Fibroblast of the conjunctiva (primary cell): ENCODE data around the gene GREB1.
"Not testable (repeated sequence)": the region's sequence is repeated elsewhere in the genome, so short reads cannot be mapped to it uniquely, and the experiment has no call there.

Experiments
- DNase-seq: peaks from one replicate; pipeline ENCODE4 v3.0.0-alpha.2; 2010; ENCODE audit warnings: low read depth

The GREB1 gene

DNA sequence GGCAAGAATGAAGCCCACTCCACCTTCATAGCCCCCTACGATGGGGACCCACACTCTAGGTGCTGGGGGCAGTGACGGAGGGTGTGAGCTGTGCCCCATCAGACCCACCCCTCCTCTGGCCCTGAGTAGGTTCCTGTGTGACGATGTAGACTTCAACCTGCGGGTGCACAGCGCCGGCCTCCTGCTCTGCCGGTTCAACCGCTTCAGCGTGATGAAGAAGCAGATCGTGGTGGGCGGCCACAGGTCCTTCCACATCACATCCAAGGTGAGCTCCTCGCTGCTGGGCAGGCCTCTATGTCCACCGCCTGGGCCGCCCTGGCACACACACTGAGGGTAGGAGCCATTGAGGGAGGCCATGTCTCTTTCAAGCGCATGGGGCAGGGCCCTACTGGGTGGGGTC, 101.3 kb downstream of the GREB1 start:
- DNase-seq: no peak

DNA sequence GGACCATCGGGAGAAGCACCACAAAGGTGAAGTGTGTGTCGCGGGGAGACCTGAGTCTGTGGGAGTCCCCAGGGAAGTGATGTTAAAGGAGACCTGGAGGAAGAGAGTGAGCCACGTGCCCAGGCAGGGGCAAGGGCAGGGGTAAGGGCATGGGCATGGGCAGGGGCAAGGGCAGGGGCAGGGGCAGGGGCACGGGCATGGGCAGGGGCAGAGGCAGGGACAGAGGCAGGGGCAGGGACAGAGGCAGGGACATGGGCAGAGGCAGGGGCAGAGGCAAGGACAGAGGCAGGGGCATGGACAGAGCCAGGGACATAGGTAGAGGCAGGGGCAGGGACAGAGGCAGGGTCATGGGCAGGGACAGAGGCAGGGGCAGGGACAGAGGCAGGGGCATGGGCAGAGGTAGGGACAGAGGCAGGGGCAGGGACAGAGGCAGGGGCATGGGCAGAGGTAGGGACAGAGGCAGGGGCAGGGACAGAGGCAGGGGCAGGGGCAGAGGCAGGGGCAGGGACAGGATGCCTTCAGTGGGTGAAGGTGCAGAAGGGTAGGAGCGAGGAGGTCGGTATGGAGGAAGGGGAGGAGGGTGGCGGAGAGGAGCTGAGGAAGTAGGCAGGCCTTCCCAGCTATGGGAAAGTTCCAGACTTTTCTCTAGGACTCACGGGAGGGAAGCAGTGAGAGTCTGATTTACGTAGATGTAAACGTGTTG, 102.9 kb downstream of the GREB1 start:
- no peak for DNase-seq

DNA sequence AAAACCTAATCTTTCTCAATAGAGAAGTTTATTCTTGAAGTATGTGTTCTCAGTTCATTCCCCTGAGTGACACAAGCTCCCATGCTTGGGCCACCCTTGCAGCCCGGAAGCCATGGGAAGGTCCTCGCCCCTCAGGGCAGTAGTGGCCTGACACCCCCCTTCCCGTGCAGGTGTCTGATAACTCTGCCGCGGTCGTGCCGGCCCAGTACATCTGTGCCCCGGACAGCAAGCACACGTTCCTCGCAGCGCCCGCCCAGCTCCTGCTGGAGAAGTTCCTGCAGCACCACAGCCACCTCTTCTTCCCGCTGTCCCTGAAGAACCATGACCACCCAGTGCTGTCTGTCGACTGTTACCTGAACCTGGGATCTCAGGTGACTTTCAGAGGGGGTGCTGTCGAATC, 103.7 kb downstream of the GREB1 start:
- no peak for DNase-seq

DNA sequence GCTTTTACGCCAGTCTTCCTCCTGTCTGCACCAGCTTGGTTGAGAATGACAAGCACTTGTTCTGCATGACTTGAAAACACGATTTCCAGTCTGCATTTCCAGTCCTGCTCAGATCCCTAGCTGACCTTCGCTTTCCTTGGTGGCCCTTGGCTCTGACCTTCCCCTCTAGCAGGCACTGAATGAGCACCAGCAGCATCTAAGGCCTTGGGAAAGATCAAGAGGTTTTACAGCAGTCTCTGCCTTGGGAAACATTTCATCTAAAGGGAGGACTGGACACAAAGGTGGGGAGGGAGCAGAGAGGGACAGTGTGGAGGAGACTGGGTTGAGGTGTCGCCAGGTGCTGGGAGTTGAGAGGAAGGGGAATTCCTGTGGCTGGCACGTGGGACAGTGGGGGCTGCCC, 105.7 kb downstream of the GREB1 start:
- no peak for DNase-seq

DNA sequence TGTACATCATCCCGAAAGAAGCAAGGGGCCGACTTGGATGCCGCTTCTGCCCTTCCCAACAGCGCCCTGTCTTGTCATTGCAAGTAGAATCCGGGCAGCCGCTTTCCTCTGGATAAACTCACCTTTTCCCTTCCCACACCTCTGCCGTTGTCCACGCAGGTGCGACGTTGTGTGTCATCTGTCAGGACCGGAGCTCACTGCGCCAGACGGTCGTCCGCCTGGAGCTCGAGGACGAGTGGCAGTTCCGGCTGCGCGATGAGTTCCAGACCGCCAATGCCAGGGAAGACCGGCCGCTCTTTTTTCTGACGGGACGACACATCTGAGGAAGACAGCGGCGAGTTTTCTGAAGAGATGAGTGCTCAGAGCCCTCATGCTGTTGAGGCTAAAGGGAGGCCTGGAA, 106.3 kb downstream of the GREB1 start:
- no peak for DNase-seq

DNA sequence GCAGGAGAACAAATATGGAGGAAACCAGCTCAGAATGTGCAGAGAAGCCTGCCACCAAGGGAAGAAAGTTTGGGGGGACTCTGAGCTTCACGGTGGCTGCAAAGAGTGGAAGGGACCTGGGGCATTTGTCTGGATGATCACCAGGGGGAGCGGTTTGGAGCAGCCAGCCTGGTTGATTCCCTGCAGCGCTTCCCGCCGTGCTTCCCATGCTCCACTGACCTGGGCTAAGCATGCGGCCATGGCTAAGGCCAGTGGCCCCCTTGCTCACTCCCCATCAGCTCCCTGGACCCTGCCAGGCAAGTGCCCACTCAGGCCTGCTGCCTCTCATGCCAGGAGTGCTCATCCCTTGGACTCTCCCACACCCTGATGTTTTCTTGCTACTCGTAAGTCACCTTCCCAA, 109.1 kb downstream of the GREB1 start:
- DNase-seq: no peak

DNA sequence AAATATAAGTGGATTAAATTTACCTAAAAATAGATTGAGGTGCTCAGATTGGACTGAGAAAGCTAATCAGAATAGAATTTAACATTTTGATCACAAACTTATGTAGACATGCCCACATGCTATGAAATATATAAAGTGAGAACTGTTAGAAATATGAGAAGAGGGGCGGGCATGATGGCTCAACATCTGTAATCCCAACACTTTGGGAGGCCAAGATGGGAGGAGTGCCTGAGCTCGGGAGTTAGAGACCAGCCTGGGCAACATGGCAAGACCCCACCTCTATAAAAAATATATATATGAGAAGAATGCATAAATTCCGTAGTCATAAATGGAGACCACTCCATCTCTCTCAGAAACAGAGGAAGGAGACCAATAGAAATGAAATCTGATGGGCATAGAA, 110.4 kb downstream of the GREB1 start:
- no peak for DNase-seq

DNA sequence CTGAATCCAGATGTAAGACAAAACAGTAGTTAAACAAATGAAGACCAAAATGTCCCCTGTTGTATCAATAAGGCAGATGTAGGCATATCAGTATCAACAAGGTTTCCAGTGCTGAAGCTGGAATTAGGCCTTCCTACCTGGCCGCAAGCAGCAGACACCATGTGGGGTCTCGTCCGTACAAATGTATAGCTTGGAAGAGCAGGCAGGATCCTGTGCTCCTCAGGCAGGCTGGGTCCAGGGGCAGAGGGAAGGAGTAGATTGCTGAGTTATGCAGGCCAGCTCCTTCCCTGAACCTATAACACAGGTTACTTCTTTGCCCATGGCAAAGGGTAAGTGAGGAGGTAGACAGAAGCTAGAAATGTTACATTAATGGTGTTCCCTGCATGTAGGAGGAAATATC, 112.7 kb downstream of the GREB1 start:
- no peak for DNase-seq

DNA sequence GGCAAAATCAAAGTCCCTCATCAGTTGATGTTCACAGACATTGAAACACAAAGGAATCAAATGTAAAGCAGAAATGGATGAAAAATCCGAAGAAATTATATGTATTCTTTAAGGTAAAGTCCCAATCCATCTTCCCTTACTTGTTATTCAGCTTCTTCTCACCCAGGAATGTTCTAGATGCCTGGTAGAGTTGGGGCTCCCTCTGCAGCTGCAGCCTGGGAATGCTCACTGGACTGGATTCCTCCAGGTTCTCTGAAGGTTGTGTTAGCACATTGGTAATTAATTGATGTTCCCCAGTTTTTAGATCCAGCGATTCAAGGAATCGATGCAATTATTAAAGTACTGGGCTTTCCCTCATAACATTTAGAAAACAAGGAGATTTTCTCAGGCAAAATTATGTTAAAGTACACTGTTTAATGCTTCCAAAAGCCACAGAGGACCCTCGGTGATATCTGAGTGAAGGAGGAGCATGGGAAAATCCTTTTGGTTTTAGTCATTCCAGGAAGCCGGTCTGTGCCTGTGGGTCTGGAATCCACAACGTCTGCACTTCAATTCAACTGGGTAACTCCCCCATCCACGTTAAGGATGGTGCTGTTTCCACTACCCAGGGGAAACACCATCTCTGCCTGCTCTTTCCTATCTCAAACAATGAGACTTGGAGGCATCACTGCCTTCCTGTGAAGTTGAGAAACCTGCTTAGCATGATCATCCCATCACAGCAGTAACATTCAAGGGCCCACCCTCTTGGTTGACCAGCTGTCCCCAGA, 114.2 kb downstream of the GREB1 start:
- no peak for DNase-seq

DNA sequence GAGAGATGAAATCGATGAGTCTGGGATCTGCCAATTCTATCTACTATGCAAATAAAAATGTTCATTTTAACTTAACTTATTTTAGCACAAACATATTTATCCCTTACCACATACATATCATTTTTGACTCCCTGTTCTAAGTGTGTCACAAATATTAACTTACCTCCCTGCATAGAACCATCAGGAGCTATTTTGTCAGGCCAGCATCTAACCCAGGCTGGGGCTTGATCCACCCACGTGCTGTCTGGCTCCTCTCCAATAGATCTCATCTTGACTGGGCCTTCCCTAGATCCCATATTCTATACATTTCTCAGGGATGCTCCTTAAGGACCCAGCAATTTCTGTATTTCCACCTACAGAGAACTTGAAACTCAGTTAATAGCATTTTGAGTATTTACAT, 115.2 kb downstream of the GREB1 start:
- DNase-seq: no peak

DNA sequence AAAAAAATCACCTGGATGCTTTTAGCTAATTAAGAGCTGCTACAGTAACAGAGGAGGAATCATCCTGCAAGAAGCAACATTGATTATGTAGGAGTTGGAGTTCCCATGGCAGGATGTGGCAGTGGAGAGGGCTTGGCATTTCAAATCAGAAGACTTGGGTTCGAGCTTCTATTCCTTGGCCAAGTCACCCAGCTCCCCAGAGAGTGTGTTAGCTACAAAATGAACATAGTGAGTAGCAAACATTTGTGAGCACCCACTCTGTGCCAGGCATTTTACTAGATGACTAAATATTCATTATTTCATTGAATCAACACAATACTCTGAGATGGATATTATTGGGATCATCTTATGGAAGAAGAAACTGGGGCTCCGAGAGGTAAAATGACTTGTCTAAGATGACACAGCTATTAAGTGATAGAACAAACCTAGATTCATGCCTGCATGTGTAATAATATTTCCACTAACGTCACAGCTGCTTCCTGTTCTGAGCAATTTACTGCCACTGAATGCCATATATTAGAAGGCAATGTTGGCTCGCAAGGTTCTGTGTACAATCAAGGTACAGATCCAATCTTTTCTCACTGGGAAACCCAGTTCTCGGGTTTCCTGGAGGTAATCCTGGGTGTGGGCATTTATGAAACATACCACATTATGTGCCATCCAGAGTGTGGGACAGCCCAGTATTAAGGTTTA, 118.2 kb downstream of the GREB1 start:
- DNase-seq: no peak

DNA sequence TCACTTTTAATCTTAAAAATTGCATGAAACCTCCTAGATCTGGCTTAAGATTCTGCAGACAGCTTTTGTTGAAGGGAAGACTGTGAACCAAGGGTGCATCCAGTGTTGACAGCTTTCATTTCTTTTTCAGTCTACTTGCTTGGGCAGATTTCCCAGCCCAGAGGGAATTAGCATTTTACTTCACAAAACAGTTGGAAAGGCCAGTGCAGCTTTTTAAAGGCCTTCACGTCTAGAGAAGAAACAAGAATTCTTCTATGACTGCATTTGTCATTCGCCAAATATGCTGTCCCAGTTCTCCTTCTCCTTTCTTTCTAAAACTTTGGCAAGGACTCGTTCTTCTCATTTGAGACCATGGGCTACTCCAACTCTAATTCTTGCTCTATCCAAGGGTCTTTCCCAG, 118.7 kb downstream of the GREB1 start:
- DNase-seq: no peak

DNA sequence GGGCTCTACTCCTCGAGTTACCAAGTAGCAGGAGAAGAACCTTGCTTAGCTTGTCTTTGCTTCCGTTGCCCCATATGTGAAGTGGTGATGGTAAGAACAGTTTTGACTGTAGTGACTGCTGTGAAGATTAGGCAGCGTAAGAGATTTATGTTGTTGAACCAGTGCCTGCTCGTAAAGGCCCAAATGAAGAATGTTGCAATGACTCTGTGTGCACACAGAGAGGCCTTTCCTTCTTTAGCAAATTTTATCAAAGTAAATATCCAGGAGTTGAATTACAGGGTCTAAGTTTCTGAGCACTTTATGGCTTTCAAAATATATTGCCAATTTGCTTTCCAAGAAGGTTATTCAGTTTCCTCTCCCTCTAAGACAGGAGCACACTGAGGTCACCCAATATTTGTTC, 121.7 kb downstream of the GREB1 start:
- DNase-seq: no peak

DNA sequence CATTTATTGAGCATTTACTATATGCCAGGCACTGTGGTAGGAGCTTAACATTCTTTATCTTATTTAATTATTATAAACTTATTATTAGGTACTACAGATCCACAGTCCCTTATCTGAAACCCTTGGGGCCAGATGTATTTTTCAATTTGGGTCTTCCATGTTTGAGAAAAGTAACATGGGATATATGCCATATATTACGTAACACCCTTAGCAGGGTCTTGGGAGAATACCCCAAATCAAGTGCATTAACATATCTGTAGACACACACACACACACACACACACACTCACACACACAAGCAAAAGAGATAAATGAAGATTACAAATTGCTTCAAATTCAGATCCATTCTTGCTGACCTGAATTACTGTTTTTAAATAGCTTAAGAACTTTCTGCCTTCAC, 122.4 kb downstream of the GREB1 start:
- no peak for DNase-seq

DNA sequence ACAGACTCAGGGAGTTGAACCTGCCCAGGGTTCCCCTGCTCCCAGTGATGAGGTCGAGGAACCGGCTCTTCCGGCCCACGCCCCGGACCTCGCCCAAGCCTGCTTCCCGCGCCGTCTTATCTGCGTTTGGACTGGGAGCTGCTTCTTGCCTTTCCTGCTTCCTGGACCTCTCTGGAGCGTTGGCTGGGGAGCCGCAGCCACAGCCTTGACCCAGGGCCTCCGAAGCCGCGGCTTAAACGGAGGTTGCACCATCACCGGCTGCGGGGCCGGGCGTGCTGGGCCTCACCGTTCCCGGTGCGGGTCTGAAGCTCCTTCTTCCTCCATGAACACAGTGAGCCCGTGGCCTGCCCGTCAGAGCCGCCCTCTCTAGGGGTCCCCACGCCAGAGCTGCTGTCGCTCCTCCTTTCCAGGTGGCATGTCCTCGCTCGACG, 122.8 kb downstream of the GREB1 start:
- no peak for DNase-seq

DNA sequence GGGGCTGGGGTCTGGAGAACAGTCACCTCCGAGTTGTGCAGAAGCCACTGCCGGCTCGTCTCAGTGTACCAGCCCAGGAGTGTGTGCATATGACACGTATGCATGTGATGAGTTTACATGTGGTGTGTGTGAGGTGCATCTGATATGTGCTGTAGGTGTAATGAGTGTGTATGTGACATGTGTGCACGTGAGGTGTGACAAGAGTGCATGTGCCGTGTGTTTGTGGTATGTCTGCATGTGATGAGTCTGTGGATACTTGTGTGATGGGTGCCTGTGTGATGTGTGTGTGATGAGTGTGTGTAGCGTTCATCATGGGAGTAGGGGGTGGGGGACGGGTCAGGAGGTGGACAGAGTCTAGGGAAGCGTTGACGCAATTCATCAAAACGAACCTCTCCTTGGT, 123.3 kb downstream of the GREB1 start:
- DNase-seq: no peak

DNA sequence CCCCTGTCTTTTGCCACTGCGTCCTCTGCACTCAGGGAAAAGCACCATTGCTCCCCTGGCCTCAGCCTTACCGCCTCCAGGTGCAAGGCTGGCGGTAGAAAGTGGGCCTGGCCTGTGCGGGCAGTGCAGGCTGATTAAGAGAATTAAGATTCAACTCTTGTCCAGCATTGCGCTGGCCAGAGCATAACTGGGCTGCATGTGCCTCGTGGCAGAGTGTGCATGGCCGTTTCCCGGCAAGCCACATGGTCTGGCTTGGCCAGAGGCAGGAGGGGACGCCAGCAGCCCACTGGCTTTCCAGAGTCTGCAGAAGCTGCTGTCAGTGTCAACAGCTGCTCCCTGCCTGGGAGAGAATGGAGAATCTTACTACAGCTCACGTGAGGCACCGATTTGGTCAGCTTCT, 123.8 kb downstream of the GREB1 start:
- no peak for DNase-seq

DNA sequence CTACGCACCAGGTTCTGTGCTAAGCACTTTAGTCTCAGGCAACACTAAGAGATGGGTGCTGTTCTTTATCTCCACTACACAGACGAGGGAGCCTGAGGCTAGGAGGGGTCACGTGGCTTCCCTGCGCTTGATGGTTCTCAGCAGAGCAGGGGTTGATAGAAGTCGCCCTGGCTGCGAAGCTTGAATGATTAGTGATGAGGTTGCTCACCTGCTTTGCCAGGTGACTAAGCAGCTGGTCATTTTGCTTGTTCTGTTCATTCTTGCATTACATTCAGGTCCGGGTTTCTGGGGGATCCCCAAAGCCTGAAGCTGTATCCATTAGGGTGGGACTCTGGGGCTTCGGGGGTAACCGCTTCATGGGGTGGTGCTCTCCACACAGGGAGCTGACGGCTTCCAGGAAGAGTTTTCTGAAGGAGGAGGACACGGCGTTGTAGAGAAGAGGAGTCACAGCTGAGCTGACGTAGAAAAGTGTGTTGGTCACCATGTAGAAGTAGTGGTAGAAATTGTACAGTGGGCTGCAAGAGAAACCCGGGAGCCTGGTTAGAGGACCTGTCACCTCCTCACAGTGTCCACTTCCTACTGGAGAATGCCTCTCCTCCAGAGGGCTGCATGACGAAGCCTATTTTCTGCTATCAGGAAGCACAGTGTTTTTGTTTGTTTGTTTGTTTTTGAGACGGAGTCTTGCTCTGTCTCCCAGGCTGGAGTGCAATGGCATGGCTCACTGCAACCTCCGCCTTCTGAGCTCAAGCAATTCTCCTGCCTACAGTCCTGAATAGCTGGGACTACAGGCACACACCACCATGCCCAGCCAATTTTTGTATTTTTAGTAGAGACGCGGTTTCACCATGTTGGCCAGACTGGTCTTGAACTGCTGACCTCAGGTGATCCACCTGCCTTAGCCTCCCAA, 124.6 kb downstream of the GREB1 start:
- DNase-seq: no peak

DNA sequence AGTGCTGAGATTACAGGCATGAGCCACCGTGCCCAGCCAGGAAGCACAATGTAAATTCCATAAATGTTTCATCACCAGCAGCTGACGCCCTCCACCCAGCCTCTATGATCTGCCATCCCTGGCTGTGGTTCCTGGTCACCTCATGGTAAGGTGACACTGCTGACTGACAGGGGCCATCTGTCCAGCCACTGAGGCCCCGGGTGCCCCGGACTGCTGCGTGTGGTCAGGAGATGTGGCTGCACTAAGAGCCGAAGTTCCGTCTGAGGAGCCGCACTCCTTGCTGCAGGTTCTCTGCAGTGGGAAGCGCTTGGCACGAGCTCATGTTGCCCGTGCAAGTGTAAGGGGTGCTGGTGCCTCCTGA, 125.2 kb downstream of the GREB1 start:
- no peak for DNase-seq

DNA sequence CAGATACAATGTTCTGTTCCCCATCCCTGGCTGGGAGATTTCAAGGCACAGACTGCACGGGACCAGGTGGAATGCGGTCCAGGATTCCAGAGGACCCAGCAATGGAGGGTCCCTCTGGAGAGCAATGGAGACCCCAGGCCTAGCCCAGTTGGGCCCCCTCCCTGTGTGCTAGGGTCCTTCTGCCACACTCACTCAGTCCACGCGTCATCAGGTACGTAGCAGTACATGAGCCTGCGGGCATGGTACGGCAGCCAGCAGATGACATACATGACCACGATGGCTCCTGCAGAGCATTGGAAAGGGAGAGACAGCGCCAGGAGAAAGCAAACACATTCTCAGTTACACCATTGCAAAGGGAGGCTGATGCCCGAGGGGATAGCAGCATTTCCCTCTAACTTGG, 126.0 kb downstream of the GREB1 start:
- DNase-seq: no peak

DNA sequence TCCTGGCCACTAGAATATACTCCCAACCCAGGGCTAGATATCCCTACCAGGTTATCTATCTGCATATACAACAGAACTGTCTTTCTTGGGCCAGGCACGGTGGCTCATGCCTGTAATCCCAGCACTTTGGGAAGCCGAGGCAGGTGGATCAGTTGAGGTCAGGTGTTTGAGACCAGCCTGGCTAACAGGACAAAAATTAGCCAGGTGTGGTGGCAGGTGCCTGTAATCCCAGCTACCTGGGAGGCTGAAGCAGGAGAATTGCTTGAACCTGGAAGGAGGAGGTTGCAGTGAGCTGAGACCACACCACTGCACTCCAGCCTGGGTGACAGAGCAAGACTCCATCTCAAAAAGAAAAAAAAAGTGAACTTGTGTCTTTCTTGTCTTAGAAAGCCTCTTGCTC, 126.6 kb downstream of the GREB1 start:
- DNase-seq: not testable (repeated sequence)

DNA sequence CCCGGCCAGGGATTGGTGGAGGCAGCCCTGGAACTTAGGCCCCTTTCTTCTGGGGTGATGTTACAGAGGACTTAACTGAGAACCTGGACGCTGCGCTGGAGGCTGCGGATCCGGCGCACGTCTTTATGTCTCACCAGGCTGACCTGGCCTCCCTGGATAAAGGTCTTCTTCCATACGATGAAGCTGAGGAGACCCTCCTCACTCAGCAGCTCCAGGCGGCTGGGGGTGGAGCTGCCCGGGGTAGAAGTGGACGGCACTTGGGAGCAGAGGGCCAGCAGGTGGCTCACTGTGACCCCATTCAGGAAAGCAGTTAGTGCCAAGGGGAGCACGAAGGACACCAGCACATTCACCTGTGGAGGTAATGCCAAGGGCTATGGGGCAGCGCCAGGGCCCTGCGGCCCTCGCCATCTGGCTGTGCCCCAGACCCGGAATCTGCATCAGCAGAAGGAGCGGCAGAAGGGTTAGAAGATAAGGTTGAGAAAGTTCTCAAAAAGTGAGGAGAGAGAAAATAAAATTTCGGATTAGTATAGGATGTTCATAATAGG, 128.1 kb downstream of the GREB1 start:
- DNase-seq: no peak
